IMR-90 (cell line): Measurements from ENCODE around the gene LMAN2L. TPM values are rescaled to one million over a fixed set of nuclear protein-coding genes. Genes with fewer than 3 reads are reported as not detected.

Experiments
- ATAC-seq: fragments of 200-7000 bp; cut with Tn5 transposase; 2 replicates; pipeline ENCODE4 v1.9.1; 2020; ENCODE audit warnings: low read depth, mild to moderate bottlenecking, moderate library complexity
- BruUV-seq: library from RNA; stranded (reverse); fragments of 400-500 nt; replicated peaks from 2 replicates; lab custom pipeline; 2021; lab: Mats Ljungman, UMichigan
- CTCF ChIA-PET: fragments of 300-600 bp; formaldehyde crosslinking; extraction: SDS; loops from one replicate; lab custom pipeline; 2021; ENCODE audit warnings: antibody characterized with exemption; lab: Yijun Ruan, JAX
- POLR2A ChIA-PET: fragments of 300-600 bp; sonication (Branson Sonifier 250); formaldehyde crosslinking; loops from one replicate; lab custom pipeline; 2022; ENCODE audit warnings: antibody characterized with exemption; ENCODE audit not compliant: unreplicated experiment; lab: Charles Lee
- DNase-seq: peaks from one replicate; pipeline ENCODE4 v3.0.0; 2013
- H2AFZ ChIP-seq: replicated peaks from 2 replicates; pipeline ENCODE3; 2013; ENCODE audit warnings: low read length, mild to moderate bottlenecking; ENCODE audit not compliant: poor library complexity
- H2AK5ac ChIP-seq: 2 replicates; pipeline ENCODE4 v1.6.1; 2013; ENCODE audit warnings: low read depth, low read length, inconsistent platforms
- H2AK9ac ChIP-seq: replicated peaks from 2 replicates; pipeline ENCODE3; 2013; ENCODE audit warnings: mild to moderate bottlenecking, low read depth, low read length, moderate library complexity; ENCODE audit not compliant: poor library complexity
- H2BK120ac ChIP-seq: 2 replicates; pipeline ENCODE4 v1.6.1; 2013; ENCODE audit warnings: low read depth, low read length, inconsistent platforms
- H2BK15ac ChIP-seq: 3 replicates; pipeline ENCODE4 v1.6.1; 2013; ENCODE audit warnings: low read depth, low read length, inconsistent platforms
- H2BK20ac ChIP-seq: 2 replicates; pipeline ENCODE4 v1.6.1; 2013; ENCODE audit warnings: low read depth, mild to moderate bottlenecking, inconsistent platforms, low read length, moderate library complexity
- H2BK5ac ChIP-seq: 2 replicates; pipeline ENCODE4 v1.6.1; 2013; ENCODE audit warnings: mild to moderate bottlenecking, low read depth, low read length, inconsistent platforms; ENCODE audit not compliant: poor library complexity, severe bottlenecking
- H3K14ac ChIP-seq: replicated peaks from 2 replicates; pipeline ENCODE4 v1.6.1; 2013; ENCODE audit warnings: low read depth, low read length, inconsistent platforms
- H3K18ac ChIP-seq: 2 replicates; pipeline ENCODE4 v1.6.1; 2013; ENCODE audit warnings: low read depth, low read length, control low read depth
- H3K23ac ChIP-seq: 2 replicates; pipeline ENCODE4 v1.6.1; 2013; ENCODE audit warnings: low read depth, low read length, inconsistent platforms
- H3K27ac ChIP-seq: 2 replicates; pipeline ENCODE4 v1.5.1; 2013; ENCODE audit warnings: mild to moderate bottlenecking, control low read depth, low read length; ENCODE audit not compliant: insufficient read depth
- H3K27me3 ChIP-seq: 2 replicates; pipeline ENCODE4 v1.6.1; 2013; ENCODE audit warnings: low read length; ENCODE audit not compliant: control insufficient read depth, insufficient read depth
- H3K36me3 ChIP-seq: 2 replicates; pipeline ENCODE4 v1.6.1; 2013; ENCODE audit warnings: low read length, mixed read lengths; ENCODE audit not compliant: control insufficient read depth, insufficient read depth
- H3K4ac ChIP-seq: 2 replicates; pipeline ENCODE4 v1.6.1; 2013; ENCODE audit warnings: low read depth, low read length, inconsistent platforms
- H3K4me1 ChIP-seq: 2 replicates; pipeline ENCODE4 v1.6.1; 2013; ENCODE audit warnings: low read length, mixed read lengths; ENCODE audit not compliant: control insufficient read depth, insufficient read depth
- H3K4me2 ChIP-seq: 2 replicates; pipeline ENCODE4 v1.6.1; 2013; ENCODE audit warnings: low read depth, mild to moderate bottlenecking, control low read depth, low read length, moderate library complexity
- H3K4me3 ChIP-seq: 2 replicates; pipeline ENCODE4 v1.5.1; 2013; ENCODE audit warnings: low read depth, mild to moderate bottlenecking, control low read depth, low read length, moderate library complexity; ENCODE audit not compliant: insufficient read depth
- H3K56ac ChIP-seq: 2 replicates; pipeline ENCODE4 v1.6.1; 2013; ENCODE audit warnings: low read length, inconsistent platforms; ENCODE audit not compliant: insufficient read depth; ENCODE audit errors: extremely low read depth
- H3K79me1 ChIP-seq, 2 experiments: 2 replicates each; pipeline ENCODE4 v1.6.1; 2013; ENCODE audit warnings: low read length in 2 of 2, inconsistent platforms in 1 of 2, low read depth in 1 of 2
- H3K9ac ChIP-seq: 2 replicates; pipeline ENCODE4 v1.6.1; 2013; ENCODE audit warnings: low read depth, low read length, control low read depth
- H3K9me1 ChIP-seq: 2 replicates; pipeline ENCODE4 v1.6.1; 2013; ENCODE audit warnings: low read length, inconsistent platforms; ENCODE audit not compliant: insufficient read depth
- H3K9me3 ChIP-seq: 2 replicates; pipeline ENCODE4 v1.6.1; 2013; ENCODE audit warnings: low read length; ENCODE audit not compliant: control insufficient read depth, insufficient read depth
- H4K20me1 ChIP-seq: 2 replicates; pipeline ENCODE4 v1.6.1; 2013; ENCODE audit warnings: low read length, inconsistent platforms; ENCODE audit not compliant: insufficient read depth
- H4K5ac ChIP-seq: 2 replicates; pipeline ENCODE4 v1.6.1; 2013; ENCODE audit warnings: mild to moderate bottlenecking, low read depth, low read length, control low read depth
- H4K8ac ChIP-seq, 2 experiments: 2 replicates each; pipeline ENCODE4 v1.6.1; 2013; ENCODE audit warnings: low read depth in 2 of 2, low read length in 2 of 2, control low read depth in 1 of 2, inconsistent platforms in 1 of 2
- H4K91ac ChIP-seq: 2 replicates; pipeline ENCODE4 v1.6.1; 2013; ENCODE audit warnings: low read depth, low read length, inconsistent platforms; ENCODE audit not compliant: insufficient read depth
- CHD1 ChIP-seq: IDR thresholded peaks from 2 replicates; pipeline ENCODE4 v1.6.1; 2012; ENCODE audit warnings: low read depth, low read length, improper control_type of control experiment
- ELK1 ChIP-seq: fragments of 150-350 bp; IDR thresholded peaks from 2 replicates; pipeline ENCODE4 v1.6.1; 2016; ENCODE audit warnings: low read depth, mild to moderate bottlenecking, low read length, moderate library complexity, borderline replicate concordance
- FOS ChIP-seq: fragments of 150-350 bp; IDR thresholded peaks from 2 replicates; pipeline ENCODE4 v1.6.1; 2016; ENCODE audit warnings: low read depth, low read length
- RAD21 ChIP-seq: IDR thresholded peaks from 2 replicates; pipeline ENCODE4 v1.6.1; 2012; ENCODE audit warnings: low read length, improper control_type of control experiment
- SMC3 ChIP-seq: fragments of 150-350 bp; IDR thresholded peaks from 2 replicates; pipeline ENCODE4 v1.6.1; 2016; ENCODE audit warnings: low read depth, mild to moderate bottlenecking, antibody characterized with exemption, low read length, moderate library complexity
- USF2 ChIP-seq: fragments of 150-350 bp; IDR thresholded peaks from 2 replicates; pipeline ENCODE4 v1.6.1; 2017; ENCODE audit warnings: mild to moderate bottlenecking, antibody characterized with exemption, low read length, low read depth
- WGBS, 2 experiments: methylation state at CpG; one replicate each; pipeline versions ENCODE4 v1.1.5 to v1.1.7; 2013; ENCODE audit warnings: missing lambda C conversion rate in 2 of 2; ENCODE audit not compliant: insufficient read length in 1 of 2; ENCODE audit errors: extremely low coverage in 2 of 2; 5-methylcytosine and 5-hydroxymethylcytosine counted together
- dilution Hi-C: fragments of 300-500 bp; cut with HindIII; formaldehyde crosslinking; loops from one replicate; pipeline ENCODE4 v1.14.3; 2018; ENCODE audit warnings: low sequenced_read_pairs; ENCODE audit not compliant: unreplicated experiment
- in situ Hi-C: fragments of 300-500 bp; cut with MboI; formaldehyde crosslinking; loops from 3 replicates; pipeline ENCODE4 v1.14.3; 2019; ENCODE audit warnings: low sequenced_read_pairs, inconsistent platforms, mixed read lengths
- intact Hi-C: fragments of 100-400 bp; cut with micrococcal nuclease; formaldehyde crosslinking; loops from 2 replicates; pipeline ENCODE4 v1.10.0; 2022
- polyA plus RNA-seq, 3 experiments: library from polyadenylated mRNA; depleted of rRNA; stranded (reverse); fragments of >200 nt; gene quantifications; 2 replicates each; pipeline ENCODE4 v1.2.3, GENCODE V29; 2012; ENCODE audit warnings: low replicate concordance in 1 of 3
- total RNA-seq: library from RNA; depleted of rRNA; stranded (reverse); fragments of >200 nt; gene quantifications from 2 replicates; pipeline ENCODE4 v1.2.3, GENCODE V29; 2012

Gene LMAN2L
- total and polyA plus RNA-seq, 2 of the 4 experiments (the other 2 are of a cell fraction) = 22.5 to 22.9 TPM

- Histone ChIP-seq H2BK120ac (no peak overlapping the region), H3K36me3 (no peaks in the 10 kb centered on the region), H3K23ac (no peak overlapping the region; the same call in 1 of the 2 replicates), H4K8ac (no peak overlapping the region), H4K20me1 (no peaks in the 10 kb centered on the region), H2AK5ac (no peak overlapping the region), H4K5ac (no peak overlapping the region), H3K4me2 (0 out of 2 replicates have a peak overlapping the region, but pooled peaks have one; percentile 1), H3K56ac (no peak overlapping the region), H3K4me3 (no peak overlapping the region), H3K4me1 (peaks cover 12% of the 10 kb centered on the region; the same call in 1 of the 2 replicates), H2BK20ac (no peak overlapping the region), H2BK5ac (no peak overlapping the region), H4K91ac (no peak overlapping the region), H3K9me1 (no peaks in the 10 kb centered on the region), H2AK9ac (no peak overlapping the region), H3K79me1 (no peaks in the 10 kb centered on the region), H3K14ac (no peak overlapping the region), H3K9me3 (no peaks in the 10 kb centered on the region), H3K4ac (no peak overlapping the region), H3K27ac (no peak overlapping the region), H2BK15ac (no peak overlapping the region), H3K27me3 (peaks cover 19% of the 10 kb centered on the region), H2AFZ (peak overlapping the region; percentile 61), H3K18ac (no peak overlapping the region), H3K9ac (no peak overlapping the region)
- CTCF ChIA-PET = interaction anchor here (0.6 kb wide), 1 partner anchor 20 kb away, joined by 3 read pairs; no protein-coding TSS in a partner anchor
- BruUV-seq = no TSS peak
- dilution Hi-C loops = no loop called here
- in situ Hi-C loops = no loop called here
- TF ChIP-seq SMC3 (no peak), FOS (no peak), RAD21 (no peak), ELK1 (no peak), CHD1 (no peak), USF2 (no peak)
- intact Hi-C loops = no loop called here
- POLR2A ChIA-PET = no interaction called here
- DNase-seq (no peak), ATAC-seq (peak; percentile 22; the same call in 1 of the 2 replicates)
- 19% methylated on average over 4 of the region's 16 CpGs; no CpG with 5 or more reads in 1 of the 2 experiments for WGBS, 2 experiments
Observed at GRCh38 chr2:96684883-96685576, 54.8 kb downstream of the LMAN2L start.
